H1 (cell line): ENCODE results near the gene WNK4.

Experiments used
- BRCA1 ChIP-seq: IDR thresholded peaks from 2 replicates; pipeline ENCODE4 v1.6.1; 2012; ENCODE audit warnings: low read depth, low read length, improper control_type of control experiment
- CHD2 ChIP-seq: IDR thresholded peaks from 2 replicates; pipeline ENCODE4 v1.6.1; 2012; ENCODE audit warnings: low read length, improper control_type of control experiment
- CTCF ChIP-seq, 3 experiments: IDR thresholded peaks; 1 replicate in 2 of 3; 2 replicates in 1 of 3; pipeline versions ENCODE4 v1.5.1 to v1.6.1; 2011; ENCODE audit warnings: low read length in 3 of 3, mild to moderate bottlenecking in 3 of 3, inconsistent platforms in 2 of 3, low read depth in 1 of 3, moderate library complexity in 1 of 3; ENCODE audit not compliant: insufficient read depth in 1 of 3; ENCODE audit errors: control extremely low read depth in 1 of 3
- EP300 ChIP-seq, 2 experiments: IDR thresholded peaks; 1 replicate in 1 of 2; 2 replicates in 1 of 2; pipeline ENCODE4 v1.6.1; 2011 to 2012; ENCODE audit warnings: low read depth in 2 of 2, low read length in 2 of 2, mild to moderate bottlenecking in 2 of 2, borderline replicate concordance in 1 of 2, inconsistent platforms in 1 of 2, moderate library complexity in 1 of 2
- POLR2A ChIP-seq, 2 experiments: IDR thresholded peaks; 1 replicate in 1 of 2; 2 replicates in 1 of 2; pipeline ENCODE4 v1.6.1; 2011; ENCODE audit warnings: low read depth in 2 of 2, low read length in 2 of 2, mild to moderate bottlenecking in 2 of 2; ENCODE audit errors: control extremely low read depth in 1 of 2
- SP1 ChIP-seq: IDR thresholded peaks from 2 replicates; pipeline ENCODE4 v1.6.1; 2011; ENCODE audit warnings: low read depth, low read length

GRCh38 chr17:42754782-42755181, 25.6 kb upstream of the WNK4 start:
- TF ChIP-seq BRCA1 (no peak), CHD2 (no peak), SP1 (no peak), POLR2A (IDR thresholded peaks at IDR 0.05; ENCODE audit: control extremely low read depth in 1 of 2, low read depth in 2 of 2, low read length in 2 of 2) (no peak), CTCF (IDR thresholded peaks at IDR 0.05; ENCODE audit: control extremely low read depth in 1 of 3, insufficient read depth in 1 of 3, low read depth in 1 of 3, low read length in 3 of 3) (no peak), EP300 (IDR thresholded peaks at IDR 0.05; ENCODE audit: borderline replicate concordance in 1 of 2, low read depth in 2 of 2, low read length in 2 of 2) (no peak)
